ENCODE data around the gene SAFB2. TPM values are rescaled to one million over a fixed set of nuclear protein-coding genes. Genes with fewer than 3 reads are reported as not detected.
"Not testable (repeated sequence)": the region's sequence is repeated elsewhere in the genome, so short reads cannot be mapped to it uniquely, and the experiment has no call there.

Gene SAFB2
- total and polyA plus RNA-seq, 9 donors: 24.6 to 55.9 (median 45.0) TPM

- Histone ChIP-seq H3K4me1 (ENCODE audit: control insufficient read depth, insufficient read depth, low read length) (no peaks in the 10 kb centered on the region), H3K27me3 (ENCODE audit: control insufficient read depth, insufficient read depth, low read length) (no peaks in the 10 kb centered on the region), H3K36me3 (ENCODE audit: control insufficient read depth, insufficient read depth, low read length) (peaks cover 74% of the 10 kb centered on the region), H3K27ac (ENCODE audit: low read length) (no peak overlapping the region), H3K9me3 (replicated peaks; ENCODE audit: control insufficient read depth, low read depth, low read length) (no peaks in the 10 kb centered on the region), H3K4me3 (ENCODE audit: low read length) (no peak overlapping the region)
- DNase-seq: no peak
- 89% methylated on average over 12 of the region's 15 CpGs for WGBS (ENCODE audit: insufficient coverage)
These were observed 9.4 kb downstream of the SAFB2 start for GRCh38 chr19:5612891-5613865.

DNA sequence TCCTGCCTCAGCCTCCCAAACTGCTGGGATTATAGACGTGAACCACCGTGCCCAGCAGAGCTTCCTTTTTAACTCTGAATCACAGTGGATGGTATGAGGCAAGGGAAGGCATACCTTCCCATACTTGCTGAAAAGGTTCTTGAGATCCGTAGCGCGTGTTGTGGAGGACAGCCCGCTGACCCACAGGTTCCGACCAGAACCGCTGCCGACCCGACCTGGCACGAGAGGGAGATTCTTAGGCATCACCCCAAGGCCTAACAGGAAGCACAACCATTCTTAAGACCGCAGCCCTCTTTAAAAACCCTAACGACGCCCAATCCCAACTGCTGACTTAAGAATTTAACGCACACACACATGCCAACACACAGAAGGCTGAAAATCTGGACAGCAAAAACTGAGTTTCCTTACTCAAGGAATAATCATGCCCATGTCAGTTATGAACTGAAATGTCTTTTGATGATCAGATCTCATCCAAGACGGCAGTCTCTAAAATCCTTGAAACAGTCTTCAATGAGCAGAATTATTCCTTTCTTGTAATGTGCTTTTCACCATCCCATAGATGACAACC is 12.6 kb downstream of the SAFB2 start:
- Histone ChIP-seq H3K4me3 (ENCODE audit: low read length) (no peak overlapping the region), H3K27ac (ENCODE audit: low read length) (no peak overlapping the region), H3K9me3 (replicated peaks; ENCODE audit: control insufficient read depth, low read depth, low read length) (no peaks in the 10 kb centered on the region), H3K4me1 (ENCODE audit: control insufficient read depth, insufficient read depth, low read length) (no peaks in the 10 kb centered on the region), H3K36me3 (ENCODE audit: control insufficient read depth, insufficient read depth, low read length) (peaks cover 75% of the 10 kb centered on the region), H3K27me3 (ENCODE audit: control insufficient read depth, insufficient read depth, low read length) (no peaks in the 10 kb centered on the region)
- DNase-seq: no peak
- 95% methylated on average over 7 of the region's 16 CpGs for WGBS (ENCODE audit: insufficient coverage)

GRCh38 chr19:5608766-5609165 is 13.8 kb downstream of the SAFB2 start:
- not testable (repeated sequence) for DNase-seq

GRCh38 chr19:5608291-5608690 is 14.3 kb downstream of the SAFB2 start:
- H3K27ac ChIP-seq (ENCODE audit: low read length): no peak overlapping the region
- WGBS (ENCODE audit: insufficient coverage): 92% methylated on average over 6 of the region's 10 CpGs
- DNase-seq: no peak
- H3K4me1 ChIP-seq (ENCODE audit: control insufficient read depth, insufficient read depth, low read length): no peaks in the 10 kb centered on the region
- H3K27me3 ChIP-seq (ENCODE audit: control insufficient read depth, insufficient read depth, low read length): no peaks in the 10 kb centered on the region
- no peak overlapping the region for H3K4me3 ChIP-seq (ENCODE audit: low read length)
- peaks cover 75% of the 10 kb centered on the region for H3K36me3 ChIP-seq (ENCODE audit: control insufficient read depth, insufficient read depth, low read length)
- H3K9me3 ChIP-seq (replicated peaks; ENCODE audit: control insufficient read depth, low read depth, low read length): no peaks in the 10 kb centered on the region

More at GRCh38 chr19:5608766-5609165, 13.8 kb downstream of the SAFB2 start:
- not testable (repeated sequence) for H3K27ac ChIP-seq (ENCODE audit: low read length); H3K27me3 ChIP-seq (ENCODE audit: control insufficient read depth, insufficient read depth, low read length); H3K4me1 ChIP-seq (ENCODE audit: control insufficient read depth, insufficient read depth, low read length); H3K4me3 ChIP-seq (ENCODE audit: low read length); H3K9me3 ChIP-seq (replicated peaks; ENCODE audit: control insufficient read depth, low read depth, low read length)
- WGBS (ENCODE audit: insufficient coverage): 95% methylated on average over 6 of the region's 9 CpGs
- H3K36me3 ChIP-seq (ENCODE audit: control insufficient read depth, insufficient read depth, low read length): peaks cover 75% of the 10 kb centered on the region

DNA sequence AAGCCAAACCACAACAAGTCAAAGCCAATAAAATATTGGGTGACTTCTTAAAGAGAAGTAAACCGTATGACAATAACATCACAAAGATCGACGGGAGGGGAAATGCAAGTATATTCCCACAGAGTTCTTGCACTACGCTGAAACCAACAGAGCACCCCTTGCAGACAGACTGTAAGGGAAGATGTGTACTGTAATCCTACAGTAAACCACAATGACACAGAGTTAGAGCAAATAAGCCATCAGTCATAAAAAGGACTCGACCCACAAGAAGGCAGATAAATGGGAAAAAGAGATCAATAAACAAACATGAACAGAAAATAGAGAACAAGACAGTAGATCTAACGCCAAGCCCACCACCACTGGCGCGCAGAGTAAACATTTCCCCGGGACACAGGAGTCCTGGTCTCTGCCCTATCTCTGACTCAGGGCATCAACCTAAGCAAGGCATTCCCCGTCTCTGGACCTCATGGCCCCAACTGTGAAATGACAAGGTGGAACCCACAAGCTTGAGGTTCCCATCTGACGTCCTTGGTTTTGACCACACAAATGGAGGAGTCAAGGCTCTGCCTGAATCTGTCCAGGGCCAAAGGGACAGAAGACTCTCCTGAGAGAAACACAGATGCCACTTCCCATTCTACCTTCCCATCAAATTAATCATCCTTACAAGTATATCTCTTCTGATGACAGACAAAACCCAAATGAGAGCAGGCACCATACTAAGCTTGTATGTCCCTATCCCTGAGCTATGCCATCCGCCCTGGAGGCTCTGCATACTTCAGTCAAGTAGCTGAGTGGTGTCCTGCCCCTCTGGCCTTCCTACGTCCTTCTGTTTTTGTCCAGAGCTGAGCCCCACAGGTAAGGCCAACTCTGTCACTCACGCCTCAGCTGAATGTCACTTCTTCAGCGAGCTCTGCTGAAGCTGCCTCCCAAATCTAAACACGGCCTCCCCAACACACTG is 15.0 kb downstream of the SAFB2 start:
- Histone ChIP-seq H3K4me1 (ENCODE audit: control insufficient read depth, insufficient read depth, low read length) (no peaks in the 10 kb centered on the region), H3K27ac (ENCODE audit: low read length) (no peak overlapping the region), H3K36me3 (ENCODE audit: control insufficient read depth, insufficient read depth, low read length) (peaks cover 74% of the 10 kb centered on the region), H3K4me3 (ENCODE audit: low read length) (no peak overlapping the region), H3K9me3 (replicated peaks; ENCODE audit: control insufficient read depth, low read depth, low read length) (no peaks in the 10 kb centered on the region), H3K27me3 (ENCODE audit: control insufficient read depth, insufficient read depth, low read length) (no peaks in the 10 kb centered on the region)
- WGBS (ENCODE audit: insufficient coverage): 94% methylated on average over 8 of the region's 16 CpGs
- no peak for DNase-seq

GRCh38 chr19:5605362-5605761 is 17.2 kb downstream of the SAFB2 start:
- no peak overlapping the region for H3K27ac ChIP-seq (ENCODE audit: low read length)
- peaks cover 2% of the 10 kb centered on the region for H3K4me1 ChIP-seq (ENCODE audit: control insufficient read depth, insufficient read depth, low read length)
- no peak overlapping the region for H3K4me3 ChIP-seq (ENCODE audit: low read length)
- H3K27me3 ChIP-seq (ENCODE audit: control insufficient read depth, insufficient read depth, low read length): no peaks in the 10 kb centered on the region
- no CpG with 5 or more reads among the region's 3 CpGs for WGBS (ENCODE audit: insufficient coverage)
- peaks cover 81% of the 10 kb centered on the region for H3K36me3 ChIP-seq (ENCODE audit: control insufficient read depth, insufficient read depth, low read length)
- H3K9me3 ChIP-seq (replicated peaks; ENCODE audit: control insufficient read depth, low read depth, low read length): no peaks in the 10 kb centered on the region
- DNase-seq: no peak

- Histone ChIP-seq H3K36me3 (ENCODE audit: control insufficient read depth, insufficient read depth, low read length) (peaks cover 84% of the 10 kb centered on the region), H3K27ac (ENCODE audit: low read length) (no peak overlapping the region), H3K9me3 (replicated peaks; ENCODE audit: control insufficient read depth, low read depth, low read length) (no peaks in the 10 kb centered on the region), H3K4me3 (ENCODE audit: low read length) (no peak overlapping the region), H3K4me1 (ENCODE audit: control insufficient read depth, insufficient read depth, low read length) (peaks cover 8% of the 10 kb centered on the region), H3K27me3 (ENCODE audit: control insufficient read depth, insufficient read depth, low read length) (no peaks in the 10 kb centered on the region)
- no CpG with 5 or more reads among the region's 5 CpGs for WGBS (ENCODE audit: insufficient coverage)
- DNase-seq: no peak
These were observed 18.9 kb downstream of the SAFB2 start for GRCh38 chr19:5603626-5604025.

- 78% methylated on average over 4 of the region's 8 CpGs for WGBS (ENCODE audit: insufficient coverage)
- Histone ChIP-seq H3K36me3 (ENCODE audit: control insufficient read depth, insufficient read depth, low read length) (peaks cover 91% of the 10 kb centered on the region), H3K27ac (ENCODE audit: low read length) (peak overlapping the region; percentile 45), H3K27me3 (ENCODE audit: control insufficient read depth, insufficient read depth, low read length) (no peaks in the 10 kb centered on the region), H3K4me3 (ENCODE audit: low read length) (no peak overlapping the region), H3K4me1 (ENCODE audit: control insufficient read depth, insufficient read depth, low read length) (peaks cover 8% of the 10 kb centered on the region), H3K9me3 (replicated peaks; ENCODE audit: control insufficient read depth, low read depth, low read length) (no peaks in the 10 kb centered on the region)
- DNase-seq: peak; percentile 60
These were observed 21.8 kb downstream of the SAFB2 start for GRCh38 chr19:5600797-5601196.

GRCh38 chr19:5595745-5596144 is 26.8 kb downstream of the SAFB2 start:
- Histone ChIP-seq H3K27ac (ENCODE audit: low read length) (no peak overlapping the region), H3K27me3 (ENCODE audit: control insufficient read depth, insufficient read depth, low read length) (no peaks in the 10 kb centered on the region), H3K36me3 (ENCODE audit: control insufficient read depth, insufficient read depth, low read length) (peaks cover 96% of the 10 kb centered on the region), H3K9me3 (replicated peaks; ENCODE audit: control insufficient read depth, low read depth, low read length) (no peaks in the 10 kb centered on the region), H3K4me3 (ENCODE audit: low read length) (no peak overlapping the region), H3K4me1 (ENCODE audit: control insufficient read depth, insufficient read depth, low read length) (peaks cover 8% of the 10 kb centered on the region)
- no peak for DNase-seq
- WGBS (ENCODE audit: insufficient coverage): 90% methylated on average over 8 of the region's 9 CpGs

Data from muscle of leg (tissue), 11 donors.